HL-60 (cell line): Measurements from ENCODE around the gene TLE3.

Experiments used
- DNase-seq, 2 experiments: peaks; one replicate each; pipeline ENCODE4 v3.0.0-alpha.2; 2010 to 2020; ENCODE audit warnings: low read depth in 1 of 2, low spot score in 1 of 2
- H3K27ac ChIP-seq: fragments of 250-450 bp; sonication (Bioruptor Pico); replicated peaks from 2 replicates; pipeline ENCODE4 v1.5.1; 2020; ENCODE audit warnings: mild to moderate bottlenecking, moderate library complexity
- H3K27me3 ChIP-seq: fragments of 250-450 bp; sonication (Bioruptor Pico); 2 replicates; pipeline ENCODE4 v1.5.1; 2021; ENCODE audit warnings: mild to moderate bottlenecking, moderate library complexity; ENCODE audit not compliant: insufficient read depth, poor library complexity, severe bottlenecking
- H3K4me3 ChIP-seq: replicated peaks from 2 replicates; pipeline ENCODE4 v1.5.1; 2011; ENCODE audit warnings: mild to moderate bottlenecking, control low read depth, low read length; ENCODE audit not compliant: insufficient read depth
- CTCF ChIP-seq: IDR thresholded peaks from one replicate; pipeline ENCODE4 v1.5.1; 2011; ENCODE audit warnings: low read length, control low read depth, inconsistent platforms; ENCODE audit not compliant: insufficient read depth
- GABPA ChIP-seq: IDR thresholded peaks from 2 replicates; pipeline ENCODE4 v1.6.1; 2012; ENCODE audit warnings: low read depth
- POLR2AphosphoS5 ChIP-seq: IDR thresholded peaks from 2 replicates; pipeline ENCODE4 v1.6.1; 2012; ENCODE audit warnings: low read depth
- SPI1 ChIP-seq: IDR thresholded peaks from 2 replicates; pipeline ENCODE4 v1.6.1; 2012; ENCODE audit warnings: low read depth, mild to moderate bottlenecking, borderline replicate concordance
- TF ChIP-seq, protein P1 (sequence below): IDR thresholded peaks from 2 replicates; pipeline ENCODE4 v1.6.1; 2012; ENCODE audit warnings: low read depth; ENCODE audit not compliant: insufficient replicate concordance

TLE3 gene

DNA sequence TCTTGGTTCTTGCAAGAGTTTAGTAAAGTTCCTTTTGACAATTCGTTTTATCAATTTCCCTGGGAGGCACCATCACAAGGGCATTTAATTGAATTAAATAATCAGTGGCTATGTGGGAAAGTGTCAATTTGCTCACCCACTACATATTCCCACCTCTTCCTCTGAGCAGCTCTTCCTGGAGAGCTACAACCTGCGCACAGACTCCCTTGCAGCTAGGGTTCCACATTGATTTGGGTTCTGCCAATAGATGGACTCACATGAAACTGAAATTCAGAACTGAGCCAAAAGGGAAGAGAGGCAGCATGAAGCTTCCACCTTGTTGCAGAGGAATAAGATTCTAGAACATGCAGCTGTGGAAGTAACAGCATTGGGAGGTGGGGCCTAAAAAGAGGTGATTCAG, 94.8 kb downstream of the TLE3 start:
- DNase-seq, result no peak
- no peak overlapping the region for H3K4me3 ChIP-seq
- TF ChIP-seq POLR2AphosphoS5 (no peak), GABPA (no peak), CTCF (no peak), SPI1 (no peak)
- TF ChIP-seq, protein P1, sequence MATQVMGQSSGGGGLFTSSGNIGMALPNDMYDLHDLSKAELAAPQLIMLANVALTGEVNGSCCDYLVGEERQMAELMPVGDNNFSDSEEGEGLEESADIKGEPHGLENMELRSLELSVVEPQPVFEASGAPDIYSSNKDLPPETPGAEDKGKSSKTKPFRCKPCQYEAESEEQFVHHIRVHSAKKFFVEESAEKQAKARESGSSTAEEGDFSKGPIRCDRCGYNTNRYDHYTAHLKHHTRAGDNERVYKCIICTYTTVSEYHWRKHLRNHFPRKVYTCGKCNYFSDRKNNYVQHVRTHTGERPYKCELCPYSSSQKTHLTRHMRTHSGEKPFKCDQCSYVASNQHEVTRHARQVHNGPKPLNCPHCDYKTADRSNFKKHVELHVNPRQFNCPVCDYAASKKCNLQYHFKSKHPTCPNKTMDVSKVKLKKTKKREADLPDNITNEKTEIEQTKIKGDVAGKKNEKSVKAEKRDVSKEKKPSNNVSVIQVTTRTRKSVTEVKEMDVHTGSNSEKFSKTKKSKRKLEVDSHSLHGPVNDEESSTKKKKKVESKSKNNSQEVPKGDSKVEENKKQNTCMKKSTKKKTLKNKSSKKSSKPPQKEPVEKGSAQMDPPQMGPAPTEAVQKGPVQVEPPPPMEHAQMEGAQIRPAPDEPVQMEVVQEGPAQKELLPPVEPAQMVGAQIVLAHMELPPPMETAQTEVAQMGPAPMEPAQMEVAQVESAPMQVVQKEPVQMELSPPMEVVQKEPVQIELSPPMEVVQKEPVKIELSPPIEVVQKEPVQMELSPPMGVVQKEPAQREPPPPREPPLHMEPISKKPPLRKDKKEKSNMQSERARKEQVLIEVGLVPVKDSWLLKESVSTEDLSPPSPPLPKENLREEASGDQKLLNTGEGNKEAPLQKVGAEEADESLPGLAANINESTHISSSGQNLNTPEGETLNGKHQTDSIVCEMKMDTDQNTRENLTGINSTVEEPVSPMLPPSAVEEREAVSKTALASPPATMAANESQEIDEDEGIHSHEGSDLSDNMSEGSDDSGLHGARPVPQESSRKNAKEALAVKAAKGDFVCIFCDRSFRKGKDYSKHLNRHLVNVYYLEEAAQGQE, result no peak
- H3K27ac ChIP-seq, result no peak overlapping the region
- no peaks in the 10 kb centered on the region for H3K27me3 ChIP-seq

- Histone ChIP-seq H3K4me3 (no peak overlapping the region), H3K27ac (no peak overlapping the region), H3K27me3 (no peaks in the 10 kb centered on the region)
- DNase-seq, result no peak
- TF ChIP-seq GABPA (no peak), POLR2AphosphoS5 (no peak), SPI1 (no peak), CTCF (no peak)
- TF ChIP-seq, protein P1, result no peak
These were observed 95.9 kb downstream of the TLE3 start for GRCh38 chr15:70001859-70002258.

GRCh38 chr15:69999392-70000085, 98.2 kb downstream of the TLE3 start:
- DNase-seq, result no peak
- H3K27ac ChIP-seq, result no peak overlapping the region
- no peaks in the 10 kb centered on the region for H3K27me3 ChIP-seq
- TF ChIP-seq SPI1 (no peak), GABPA (no peak), POLR2AphosphoS5 (no peak), CTCF (no peak)
- TF ChIP-seq, protein P1, result no peak
- no peak overlapping the region for H3K4me3 ChIP-seq
